NCI-H1105 treated with DMSO at 0.1 percent for 48 hours (cell line): ENCODE measurements around the gene GYS2.
"Not testable (repeated sequence)": the region's sequence is repeated elsewhere in the genome, so short reads cannot be mapped to it uniquely, and the experiment has no call there.

Experiments used
- DNase-seq: peaks from one replicate; lab custom pipeline; 2025; lab: John Stamatoyannopoulos, UW

Gene GYS2

GRCh38 chr12:21600196-21600595 is 4.5 kb downstream of the GYS2 start:
- no peak for DNase-seq

GRCh38 chr12:21599143-21599999 is 5.3 kb downstream of the GYS2 start:
- no peak for DNase-seq

GRCh38 chr12:21598651-21599050 is 6.0 kb downstream of the GYS2 start:
- DNase-seq: no peak

DNA sequence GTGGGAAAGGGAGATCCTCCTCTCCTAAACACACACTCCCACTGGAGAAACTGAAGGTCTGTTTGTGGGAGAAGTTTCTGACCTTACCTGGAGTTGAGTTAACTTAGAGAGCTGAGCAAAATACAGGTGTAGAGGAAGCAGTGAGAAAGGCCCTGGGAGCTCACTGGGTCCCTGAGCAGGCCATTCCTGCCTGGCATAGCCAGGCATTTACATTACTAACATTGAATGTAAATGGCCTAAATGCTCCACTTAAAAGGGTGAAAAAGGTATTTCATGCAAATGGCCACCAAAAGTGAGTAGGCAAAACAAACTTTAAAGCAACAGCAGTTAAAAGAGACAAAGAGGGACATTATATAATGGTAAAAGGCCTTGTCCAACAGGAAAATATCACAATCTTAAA is 9.3 kb downstream of the GYS2 start:
- not testable (repeated sequence) for DNase-seq

GRCh38 chr12:21585485-21585884 is 19.2 kb downstream of the GYS2 start:
- no peak for DNase-seq

- DNase-seq: not testable (repeated sequence)
Measured at GRCh38 chr12:21584403-21585182, 20.1 kb downstream of the GYS2 start.

DNA sequence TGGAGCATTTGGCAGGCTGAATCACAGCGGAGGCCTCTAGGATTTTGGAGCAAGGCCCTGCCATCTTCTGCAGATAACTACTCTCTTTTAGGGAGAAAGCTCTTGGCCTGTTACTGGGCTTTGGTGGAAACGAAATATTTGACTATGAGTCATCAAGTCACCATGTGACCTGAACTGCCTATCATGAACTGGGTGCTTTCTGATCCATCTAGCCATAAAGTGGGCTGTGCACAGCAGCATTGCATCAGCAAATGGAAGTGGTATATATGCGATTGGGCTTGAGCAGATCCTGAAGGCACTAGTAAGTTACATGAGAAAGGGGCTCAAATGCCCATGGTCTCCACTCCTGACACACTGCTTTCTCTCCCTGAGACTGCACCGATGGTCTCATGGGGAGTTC is 21.1 kb downstream of the GYS2 start:
- no peak for DNase-seq

- DNase-seq: no peak
Measured at GRCh38 chr12:21580748-21581516, 23.7 kb downstream of the GYS2 start.

DNA sequence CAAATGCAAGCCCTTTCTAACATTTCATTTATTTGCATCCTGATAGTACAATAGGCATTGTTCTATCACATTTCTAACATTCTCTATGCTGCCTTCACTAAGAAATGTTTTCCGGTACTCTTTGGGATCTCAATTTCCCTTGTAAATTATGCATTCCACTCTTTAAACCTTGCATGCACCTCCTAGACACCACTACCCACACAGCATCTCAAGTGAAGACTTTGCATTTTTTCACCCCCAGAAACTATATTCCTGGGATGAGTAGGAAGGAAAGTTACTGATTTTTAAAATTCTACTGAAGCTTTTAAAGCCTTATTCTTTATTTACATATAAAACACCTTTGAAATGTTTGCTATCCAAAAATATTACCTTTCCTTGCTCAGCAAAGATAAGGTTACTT is 27.1 kb downstream of the GYS2 start:
- DNase-seq: no peak

GRCh38 chr12:21576431-21576830 is 28.2 kb downstream of the GYS2 start:
- DNase-seq: no peak

DNA sequence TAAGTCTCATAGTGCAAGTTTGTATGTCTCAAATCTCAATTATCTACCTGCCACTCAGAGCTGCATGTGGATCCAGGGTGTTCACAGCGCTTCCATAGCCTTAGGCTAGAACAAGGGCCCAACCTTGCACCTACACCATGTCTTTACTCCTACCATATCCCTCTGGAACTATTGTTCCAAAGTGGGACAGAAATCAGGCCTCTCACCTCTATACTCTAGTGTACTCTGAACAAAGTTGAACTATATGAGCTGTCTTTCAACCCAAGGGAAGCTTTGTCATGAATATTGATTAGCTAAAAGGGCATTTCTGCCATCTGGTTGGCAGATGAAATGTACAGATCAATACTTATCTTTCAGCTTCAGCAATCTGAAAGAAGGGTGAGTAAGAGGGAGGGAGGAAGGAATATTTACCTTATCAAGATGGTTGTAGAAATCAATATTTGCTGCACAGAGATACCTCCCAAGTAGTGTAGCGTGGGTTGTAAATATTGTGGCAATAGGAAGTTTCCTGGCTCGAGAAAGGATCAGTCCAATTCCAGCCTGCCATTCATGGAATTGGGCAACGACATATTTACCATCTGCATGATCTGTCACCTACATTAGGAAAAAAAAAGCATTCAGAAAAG is 30.8 kb downstream of the GYS2 start:
- DNase-seq: no peak

DNA sequence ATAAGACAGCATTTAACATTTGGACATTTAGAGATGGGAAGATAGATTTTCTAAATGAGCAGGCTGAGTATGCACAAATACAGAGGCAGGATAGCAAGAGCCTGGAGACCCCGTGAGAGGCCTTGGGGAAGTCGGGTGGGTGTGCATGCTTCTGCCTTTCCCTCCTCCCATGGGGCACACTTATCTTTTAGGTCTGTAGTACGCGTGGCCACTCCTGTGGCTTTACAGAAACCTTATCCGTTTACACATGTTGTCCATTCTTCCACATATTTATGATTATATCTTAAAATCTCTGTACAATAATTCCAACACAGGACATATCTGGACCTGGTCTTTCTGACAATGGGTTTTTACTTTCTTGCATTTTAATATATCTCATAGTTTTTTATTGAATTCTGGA is 33.6 kb downstream of the GYS2 start:
- DNase-seq: no peak

DNA sequence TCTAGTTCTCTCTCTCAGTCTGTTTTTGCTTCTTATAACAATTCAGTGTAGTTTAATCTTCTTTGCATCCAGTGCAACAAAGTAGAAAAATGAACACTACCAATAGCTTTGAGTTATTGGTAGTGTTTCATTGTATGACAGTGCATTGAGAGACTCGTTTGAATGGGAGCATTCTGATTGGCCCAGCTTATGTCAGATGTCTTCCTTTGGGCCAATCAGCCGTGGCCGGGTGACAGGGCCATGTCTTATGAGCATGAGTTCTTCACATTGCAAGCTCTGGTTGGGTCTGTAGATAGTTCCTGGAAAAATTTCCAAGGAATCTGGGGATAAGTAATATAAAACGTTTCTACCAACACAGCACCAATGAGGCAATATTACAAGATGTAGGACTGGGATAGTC is 36.5 kb downstream of the GYS2 start:
- DNase-seq: no peak

GRCh38 chr12:21566907-21567394 is 37.7 kb downstream of the GYS2 start:
- no peak for DNase-seq

GRCh38 chr12:21566223-21566906 is 38.3 kb downstream of the GYS2 start:
- DNase-seq: no peak

DNA sequence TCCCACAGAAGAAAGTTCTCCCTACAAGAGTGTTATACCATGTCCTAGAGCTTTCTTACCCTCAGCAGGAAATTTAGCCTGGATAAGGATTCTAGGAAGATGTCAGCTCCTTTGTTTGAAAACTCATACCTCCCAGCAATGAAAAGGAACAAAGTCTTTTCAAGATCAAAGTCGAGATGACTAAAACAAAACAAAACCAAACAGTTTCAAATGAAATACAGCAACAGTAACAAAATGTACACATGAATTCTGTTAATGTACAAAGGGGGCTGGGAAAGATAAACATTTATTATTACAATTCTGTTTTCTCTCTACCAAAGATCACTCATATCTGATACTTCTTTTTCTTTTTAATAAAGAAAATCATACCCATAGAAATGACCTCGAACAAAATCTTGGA is 41.8 kb downstream of the GYS2 start:
- DNase-seq: no peak

GRCh38 chr12:21561158-21561557 is 43.5 kb downstream of the GYS2 start:
- no peak for DNase-seq

GRCh38 chr12:21559855-21560569 is 44.6 kb downstream of the GYS2 start:
- no peak for DNase-seq

DNA sequence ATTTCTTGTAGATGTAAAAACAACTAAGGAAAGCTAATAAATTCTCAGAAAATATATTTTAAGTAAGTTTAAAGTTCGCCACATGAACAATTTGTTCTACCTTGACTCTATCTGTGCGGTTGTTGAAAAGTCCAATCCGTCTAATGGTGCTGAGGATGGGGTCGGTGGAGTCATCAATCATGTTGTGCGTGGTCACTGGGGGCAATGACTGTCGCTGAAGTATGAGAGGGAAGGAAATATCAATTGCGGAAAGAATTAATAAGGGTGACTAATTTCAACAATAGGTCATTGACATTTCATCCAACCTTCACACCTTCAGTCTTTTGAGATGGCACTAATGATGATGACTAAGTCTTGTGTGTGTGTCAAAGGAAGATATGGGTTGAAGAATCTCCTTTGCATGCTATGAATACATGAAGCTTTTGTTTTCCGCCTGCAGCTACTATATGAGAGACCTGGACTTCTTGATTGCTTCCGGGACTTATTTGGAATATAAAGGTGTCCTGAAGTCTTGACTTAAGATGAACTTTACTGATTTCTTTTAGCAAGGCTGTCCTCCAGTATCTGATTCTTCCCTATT is 46.5 kb downstream of the GYS2 start:
- no peak for DNase-seq

GRCh38 chr12:21553329-21553675 is 51.3 kb downstream of the GYS2 start:
- DNase-seq: no peak
